CD4-positive, alpha-beta T cell treated with Interleukin-2 at 100 ng/mL for 4 hours (primary cell): ENCODE data around the gene TSPAN4.

ENCODE experiments used
- DNase-seq: peaks from one replicate; pipeline ENCODE4 v3.0.0-alpha.2; 2020; ENCODE audit warnings: low spot score

Gene TSPAN4

DNA sequence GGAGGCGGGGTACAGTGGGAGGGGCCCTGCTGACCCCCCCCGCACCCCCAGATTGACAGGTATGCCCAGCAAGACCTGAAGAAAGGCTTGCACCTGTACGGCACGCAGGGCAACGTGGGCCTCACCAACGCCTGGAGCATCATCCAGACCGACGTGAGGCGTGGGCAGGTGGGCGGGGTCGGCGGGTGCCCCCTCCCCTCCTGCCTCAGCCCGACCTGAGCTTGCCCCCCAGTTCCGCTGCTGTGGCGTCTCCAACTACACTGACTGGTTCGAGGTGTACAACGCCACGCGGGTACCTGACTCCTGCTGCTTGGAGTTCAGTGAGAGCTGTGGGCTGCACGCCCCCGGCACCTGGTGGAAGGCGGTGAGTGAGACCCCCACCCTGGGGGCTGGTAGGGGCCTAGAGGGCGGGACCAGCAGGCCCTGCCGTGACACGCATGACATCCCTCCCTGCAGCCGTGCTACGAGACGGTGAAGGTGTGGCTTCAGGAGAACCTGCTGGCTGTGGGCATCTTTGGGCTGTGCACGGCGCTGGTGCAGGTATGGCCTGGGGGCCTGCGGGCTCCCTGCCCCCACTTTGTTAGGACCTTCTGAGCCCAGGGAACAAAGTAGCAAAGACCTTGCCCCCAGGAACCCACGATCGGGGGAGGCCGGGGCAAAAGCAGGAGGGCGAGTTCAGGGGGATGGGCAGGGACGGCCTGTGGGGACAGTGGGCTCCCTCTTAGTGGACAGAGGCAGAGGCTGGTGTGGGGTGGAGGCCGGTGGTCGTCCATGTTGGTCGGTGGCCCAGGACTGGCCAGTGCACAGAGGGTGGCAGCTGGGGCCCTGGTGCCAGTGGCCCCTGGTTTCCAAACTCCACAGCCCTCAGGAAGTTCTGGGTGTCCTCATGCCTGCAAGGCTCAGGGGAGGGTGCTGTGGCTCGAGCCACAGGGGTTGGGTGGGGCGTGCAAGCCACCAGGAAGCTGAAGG lies 23.1 kb downstream of the TSPAN4 start:
- no peak for DNase-seq

DNA sequence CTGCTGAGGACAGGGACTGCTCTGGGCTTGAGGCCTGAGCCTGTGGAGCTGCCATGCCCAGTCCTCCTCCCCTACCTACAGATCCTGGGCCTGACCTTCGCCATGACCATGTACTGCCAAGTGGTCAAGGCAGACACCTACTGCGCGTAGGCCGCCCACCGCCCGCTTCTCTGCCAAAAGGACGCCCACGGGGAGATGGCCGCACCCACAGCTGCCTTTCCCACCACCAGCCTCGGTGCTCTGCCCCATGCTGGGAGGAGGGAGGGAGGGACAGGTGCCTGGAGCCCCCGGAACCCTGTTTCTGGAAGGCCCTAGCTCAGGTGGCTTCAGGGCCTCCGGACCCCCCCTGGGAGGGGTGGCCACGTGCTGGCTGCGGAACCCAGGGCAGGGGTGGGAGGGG lies 23.8 kb downstream of the TSPAN4 start:
- no peak for DNase-seq

DNA sequence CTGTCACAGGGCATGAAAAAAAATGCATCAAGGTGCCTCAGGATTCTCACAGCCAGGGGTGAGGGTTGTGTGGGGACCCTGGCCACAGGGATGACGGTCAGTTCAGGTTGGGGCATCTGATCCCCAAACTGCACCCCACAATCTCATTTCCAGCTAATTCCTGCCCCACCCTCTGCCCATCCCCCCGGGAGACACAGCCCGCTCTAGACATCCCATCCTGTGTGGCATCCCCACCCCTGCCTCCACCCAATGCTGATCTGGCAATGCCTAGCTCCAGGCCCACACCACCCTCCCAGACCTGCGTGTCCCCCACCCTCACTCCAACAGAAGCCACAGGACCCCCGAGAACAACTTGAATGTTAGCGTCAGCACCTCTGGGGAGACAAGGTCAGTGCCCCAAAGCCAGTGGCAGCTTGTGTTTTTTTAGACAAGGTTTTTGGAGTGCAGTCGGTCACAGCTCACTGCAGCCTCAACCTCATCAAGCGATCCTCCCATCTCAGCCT lies 25.3 kb downstream of the TSPAN4 start:
- DNase-seq, result no peak

DNA sequence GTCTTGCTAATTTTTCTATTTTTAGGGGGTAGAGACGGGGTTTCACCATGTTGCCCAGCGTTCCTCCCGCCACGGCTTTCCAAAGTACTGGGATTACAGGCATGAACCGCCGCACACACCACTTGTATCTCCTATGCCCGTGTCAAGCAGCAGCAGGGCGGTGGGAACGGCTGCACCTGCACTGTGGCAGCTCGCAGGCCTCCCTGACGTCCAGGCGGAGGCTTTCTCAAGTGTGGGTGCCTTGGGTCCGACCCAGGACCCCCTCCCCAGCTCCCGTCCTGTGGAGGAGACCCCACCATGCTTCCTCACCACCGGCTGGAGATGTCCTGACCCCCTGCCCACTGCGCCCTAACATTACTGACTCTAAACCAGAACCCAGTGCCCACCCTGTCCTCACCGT lies 25.7 kb downstream of the TSPAN4 start:
- DNase-seq, result no peak

DNA sequence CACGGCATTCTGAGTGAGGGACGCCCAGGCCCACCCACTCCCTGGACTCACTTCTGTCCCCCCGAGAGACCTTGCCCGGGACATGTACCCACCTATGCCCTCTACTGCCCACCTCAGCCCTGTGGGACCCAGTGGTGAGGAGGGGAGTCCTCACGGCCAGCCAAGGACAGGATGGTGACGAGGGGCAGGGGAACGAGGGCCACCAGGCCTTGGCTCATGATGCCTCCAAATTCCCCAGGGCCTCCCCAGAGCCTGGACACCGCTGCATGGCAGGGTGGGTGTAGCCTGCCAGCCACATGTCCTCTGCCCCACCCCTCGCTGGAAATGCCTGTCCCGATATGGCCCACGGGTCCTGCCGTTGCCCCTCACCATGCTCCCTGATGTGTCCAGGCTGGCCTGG lies 26.1 kb downstream of the TSPAN4 start:
- DNase-seq, result no peak

DNA sequence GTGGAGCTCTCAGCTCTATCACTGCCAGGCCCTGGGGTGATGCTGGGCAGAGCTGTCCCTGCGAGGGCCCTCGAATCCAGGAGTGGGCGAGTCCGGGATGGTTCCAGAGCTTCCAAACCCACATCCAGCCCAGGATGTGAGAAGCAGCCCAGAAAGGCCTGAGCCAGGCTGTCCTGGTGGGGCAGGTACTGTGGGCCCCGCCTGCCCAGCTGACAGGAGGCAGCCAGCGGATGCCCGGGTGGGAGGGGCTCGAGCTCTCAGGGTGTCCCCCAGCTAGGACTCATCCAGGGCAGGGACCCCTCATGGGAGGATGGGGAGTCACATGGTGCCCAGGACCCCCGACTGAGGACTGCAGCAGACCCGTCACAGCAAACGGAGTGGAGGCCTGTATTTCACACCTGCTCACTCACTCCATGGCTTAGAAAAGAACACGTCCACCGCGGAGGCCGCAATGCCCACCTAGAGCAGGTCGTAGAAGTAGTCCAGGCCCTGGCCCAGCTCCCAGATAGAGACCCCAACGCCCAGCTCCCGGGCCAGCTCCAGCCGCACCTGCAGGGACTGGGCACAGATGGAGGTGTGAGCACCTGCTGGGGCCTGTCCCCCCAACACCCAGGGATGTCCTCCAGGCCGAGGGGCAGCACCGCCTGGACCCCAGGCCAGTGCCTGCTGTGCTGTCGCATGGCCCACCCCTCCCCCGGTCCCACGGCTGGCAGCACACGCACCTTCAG lies 26.9 kb downstream of the TSPAN4 start:
- DNase-seq, result no peak

DNA sequence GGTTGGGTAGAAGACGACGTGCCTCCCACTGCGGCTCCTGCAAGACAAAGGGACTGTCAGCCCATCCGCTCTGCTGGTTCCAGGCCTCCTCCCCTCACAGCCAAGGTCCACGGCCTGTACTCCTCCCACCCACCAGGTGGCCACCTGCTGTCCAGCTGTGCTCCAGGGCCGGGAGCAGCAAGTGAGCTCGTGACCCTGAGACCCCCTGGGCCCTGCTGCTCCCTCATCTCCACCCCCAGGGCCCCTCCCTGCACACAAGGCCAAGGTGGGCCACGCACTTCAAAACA lies 27.4 kb downstream of the TSPAN4 start:
- DNase-seq, result no peak

DNA sequence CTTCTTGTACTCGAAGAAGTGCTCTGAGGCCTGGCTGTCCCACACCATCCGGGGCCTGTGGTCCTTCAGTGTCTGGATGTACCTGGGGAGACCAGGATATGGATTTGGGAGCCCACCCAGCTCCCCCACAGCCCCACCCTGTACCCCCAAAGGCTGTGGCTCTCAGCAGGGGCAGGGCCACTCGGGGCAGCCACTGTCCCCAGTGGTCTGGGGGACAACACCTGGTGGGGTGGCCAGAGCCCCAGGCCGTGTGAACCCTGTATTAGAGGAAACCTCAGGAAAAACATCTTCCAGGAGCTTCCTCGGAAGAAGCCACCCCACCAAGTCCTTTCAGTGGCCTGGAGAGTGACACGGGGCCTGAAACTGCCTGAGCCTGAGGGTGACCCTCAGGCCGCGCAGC lies 27.8 kb downstream of the TSPAN4 start:
- no peak for DNase-seq

DNA sequence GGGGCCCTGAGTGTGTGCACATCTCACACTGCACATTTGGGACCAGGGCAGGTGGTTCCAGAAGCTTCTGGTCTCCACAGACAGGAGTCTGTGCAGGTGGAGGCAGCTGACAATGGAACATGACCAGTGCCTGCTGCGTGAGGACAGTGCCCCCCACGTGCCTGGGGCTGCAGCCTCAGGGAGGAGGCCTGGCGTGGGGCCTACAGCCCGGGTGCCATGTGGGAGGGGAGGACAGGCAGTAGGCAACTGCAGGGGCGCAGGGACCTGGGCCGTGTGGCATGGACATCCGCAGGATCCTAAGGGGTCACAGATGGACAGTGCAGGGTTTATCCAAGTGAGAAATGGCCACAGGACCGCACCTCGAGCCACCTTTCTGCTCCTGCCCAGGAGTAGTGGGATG lies 28.8 kb downstream of the TSPAN4 start:
- no peak for DNase-seq

DNA sequence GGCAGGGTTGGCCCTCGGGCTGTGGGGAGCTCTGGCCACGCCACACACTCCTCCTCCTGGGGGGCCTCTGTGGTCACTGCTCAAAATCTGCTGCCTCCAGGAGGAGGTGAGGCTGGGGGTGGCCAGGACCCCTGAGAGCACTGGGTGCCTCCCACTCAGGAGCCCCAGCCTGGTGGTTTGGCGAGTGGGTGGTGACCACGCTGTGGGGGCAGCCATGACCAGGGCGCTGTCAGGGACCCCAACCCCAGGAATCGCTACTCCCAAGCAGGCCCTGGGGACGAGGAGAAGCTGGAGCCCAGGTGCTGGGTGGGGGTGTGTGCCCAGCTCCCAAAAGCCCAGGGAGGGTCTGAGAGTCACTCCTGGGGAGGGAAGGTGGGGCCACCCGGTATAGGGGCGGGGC lies 30.1 kb downstream of the TSPAN4 start:
- no peak for DNase-seq

DNA sequence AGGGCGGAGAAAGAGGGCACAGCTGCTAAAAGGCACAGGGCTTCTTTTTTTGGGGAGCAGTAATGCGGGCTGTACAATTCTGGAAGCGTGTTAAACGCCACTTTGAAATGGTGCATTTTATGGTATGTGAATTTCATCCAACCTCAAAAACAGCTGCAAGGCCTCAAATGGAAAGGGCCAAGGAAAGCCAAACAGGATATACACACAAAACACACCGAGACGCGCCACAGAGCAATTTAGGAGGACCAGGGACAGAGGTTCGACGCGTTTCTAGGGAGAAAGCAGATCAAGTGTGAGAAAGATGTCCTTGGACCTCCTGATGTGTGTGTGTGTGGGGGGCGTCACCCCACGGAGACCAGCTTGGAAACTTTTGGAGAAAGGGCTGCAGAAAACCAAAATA lies 31.1 kb downstream of the TSPAN4 start:
- DNase-seq, result no peak

DNA sequence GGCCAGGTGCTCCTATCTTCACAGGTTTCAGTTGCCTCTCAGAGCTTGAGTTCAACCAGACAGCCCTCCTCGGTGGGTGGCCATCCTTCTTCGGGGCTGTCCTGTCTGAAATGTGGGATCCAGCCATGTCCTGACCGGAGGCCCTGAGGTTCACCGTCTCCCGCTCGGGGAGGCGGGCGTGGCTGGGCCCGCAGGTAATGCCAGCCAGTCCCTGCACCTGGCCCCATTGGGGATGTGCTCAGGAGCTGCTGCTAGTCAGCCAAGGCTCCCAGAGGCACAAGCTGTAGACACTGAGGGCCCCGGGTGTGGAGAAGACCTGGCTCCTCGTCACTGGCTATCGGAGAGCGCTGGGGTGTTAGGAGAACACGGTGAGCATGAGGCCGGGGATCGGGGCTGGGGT lies 32.6 kb downstream of the TSPAN4 start:
- no peak for DNase-seq

DNA sequence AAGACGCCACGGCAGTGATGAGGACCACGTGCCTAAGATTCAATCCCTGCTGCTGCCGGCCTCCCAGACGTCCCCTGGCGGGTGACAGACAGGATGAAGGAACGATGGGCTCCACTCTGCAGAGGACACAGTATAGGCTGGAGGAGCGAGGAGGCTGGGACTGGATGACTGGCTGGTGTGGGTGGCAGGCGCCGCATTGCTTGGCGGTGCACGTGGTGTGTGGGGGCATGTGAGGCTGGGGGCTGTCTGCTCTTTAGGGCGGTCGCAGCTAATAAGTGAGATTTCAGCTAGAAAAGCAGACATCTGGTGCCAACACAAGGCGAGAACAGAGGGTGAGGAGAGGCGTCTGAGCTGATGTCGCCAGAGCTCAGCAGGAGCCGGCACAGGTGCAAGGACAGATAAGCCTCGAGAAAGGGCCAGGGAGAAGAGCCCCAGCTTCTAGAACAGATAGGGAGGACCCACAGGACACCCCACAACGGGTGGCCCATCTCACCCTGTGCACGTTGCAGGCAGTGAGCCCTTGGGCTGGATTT lies 33.2 kb downstream of the TSPAN4 start:
- no peak for DNase-seq

DNA sequence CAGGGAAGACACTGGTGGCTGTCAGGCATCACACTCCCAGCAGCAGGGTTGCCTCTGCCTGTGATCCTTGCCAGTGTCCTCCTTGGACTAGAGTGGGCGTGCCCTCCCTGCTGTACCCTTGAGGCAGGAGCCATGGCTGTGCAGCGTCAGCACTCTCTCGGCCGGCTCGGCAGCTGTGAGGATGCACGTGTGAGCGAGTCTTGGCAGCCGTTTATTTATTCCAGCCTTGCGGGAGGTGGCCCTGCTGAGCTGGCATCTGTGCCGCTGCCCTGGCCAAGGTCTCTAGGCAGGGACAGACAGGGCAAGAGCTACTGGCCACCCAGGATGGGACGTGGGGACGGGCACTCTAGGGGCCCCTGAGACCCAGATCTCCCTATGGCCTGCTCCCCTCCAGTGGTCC lies 33.9 kb downstream of the TSPAN4 start:
- DNase-seq, result no peak

DNA sequence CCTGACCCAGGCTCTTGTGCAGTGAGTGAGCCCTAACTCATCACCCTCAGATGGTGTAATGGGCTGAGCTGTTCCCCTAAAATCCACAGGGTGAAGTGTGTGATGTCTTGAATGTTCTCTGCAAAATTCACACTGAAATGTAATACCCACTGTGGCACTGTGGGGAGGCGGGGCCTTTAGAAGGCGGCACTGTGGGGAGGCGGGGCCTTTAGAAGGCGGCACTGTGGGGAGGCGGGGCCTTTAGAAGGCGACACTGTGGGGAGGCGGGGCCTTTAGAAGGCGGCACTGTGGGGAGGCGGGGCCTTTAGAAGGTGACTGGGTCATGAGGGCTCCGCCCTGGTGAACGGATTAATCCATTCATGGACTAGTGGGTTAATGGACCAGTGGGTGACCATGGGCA lies 34.9 kb downstream of the TSPAN4 start:
- DNase-seq, result no peak

DNA sequence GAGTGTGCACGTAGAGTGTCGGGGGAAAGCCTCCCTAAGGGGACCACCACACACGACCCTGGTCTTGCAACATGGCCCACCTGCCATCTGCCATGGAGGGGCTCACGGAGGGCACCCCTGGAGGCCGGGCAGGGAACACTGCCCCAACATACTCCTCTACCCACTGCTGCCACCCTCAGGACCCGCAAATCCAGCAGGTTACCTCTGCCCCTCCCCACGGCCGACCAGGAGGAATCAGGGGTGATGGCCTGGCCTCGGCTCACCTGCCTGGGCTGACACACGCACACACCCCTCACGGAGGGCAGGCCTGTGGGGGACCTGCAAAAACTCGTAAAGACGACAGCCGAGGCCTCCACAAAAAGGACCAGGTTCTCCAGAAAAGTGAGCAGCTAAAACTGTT lies 37.8 kb downstream of the TSPAN4 start:
- DNase-seq, result no peak

DNA sequence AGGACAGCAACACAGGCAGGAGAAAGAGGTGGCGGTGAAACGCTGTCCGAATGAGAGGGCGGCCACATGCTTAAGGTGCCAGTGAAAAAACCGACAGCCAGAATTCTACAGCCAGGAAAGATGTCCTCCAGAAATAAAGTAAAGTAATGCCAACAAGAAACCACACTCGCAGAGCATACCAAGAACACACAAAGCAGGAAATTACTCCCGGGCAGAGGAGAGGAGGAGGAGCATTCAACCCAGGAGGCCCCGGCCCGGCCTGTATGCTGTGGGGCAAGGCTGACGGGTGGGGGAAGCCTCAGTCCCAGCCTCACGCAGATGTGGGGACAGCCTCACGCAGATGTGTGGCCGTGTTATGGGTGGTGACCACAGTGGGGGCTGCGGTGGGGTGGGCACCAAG lies 39.9 kb downstream of the TSPAN4 start:
- DNase-seq, result no peak

DNA sequence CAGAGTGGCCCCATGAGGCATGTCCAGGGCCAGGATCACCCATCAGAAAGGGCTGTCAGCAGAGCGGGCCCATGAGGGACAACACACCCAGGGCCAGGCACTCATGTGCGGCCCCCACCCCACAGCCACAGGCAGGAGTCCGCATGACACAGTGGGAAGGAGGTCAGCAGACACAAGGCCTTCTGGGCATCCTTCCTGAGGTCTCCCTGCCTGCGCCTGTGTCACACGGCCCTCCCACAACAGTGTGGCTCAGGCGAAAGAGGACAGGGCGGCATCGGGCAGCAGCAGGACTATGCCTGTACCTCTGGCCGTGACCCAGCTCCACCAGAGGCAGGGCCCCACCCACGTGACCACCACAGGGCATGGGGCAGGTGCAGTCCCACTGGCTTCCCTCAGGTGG lies 40.9 kb downstream of the TSPAN4 start:
- DNase-seq, result no peak

DNA sequence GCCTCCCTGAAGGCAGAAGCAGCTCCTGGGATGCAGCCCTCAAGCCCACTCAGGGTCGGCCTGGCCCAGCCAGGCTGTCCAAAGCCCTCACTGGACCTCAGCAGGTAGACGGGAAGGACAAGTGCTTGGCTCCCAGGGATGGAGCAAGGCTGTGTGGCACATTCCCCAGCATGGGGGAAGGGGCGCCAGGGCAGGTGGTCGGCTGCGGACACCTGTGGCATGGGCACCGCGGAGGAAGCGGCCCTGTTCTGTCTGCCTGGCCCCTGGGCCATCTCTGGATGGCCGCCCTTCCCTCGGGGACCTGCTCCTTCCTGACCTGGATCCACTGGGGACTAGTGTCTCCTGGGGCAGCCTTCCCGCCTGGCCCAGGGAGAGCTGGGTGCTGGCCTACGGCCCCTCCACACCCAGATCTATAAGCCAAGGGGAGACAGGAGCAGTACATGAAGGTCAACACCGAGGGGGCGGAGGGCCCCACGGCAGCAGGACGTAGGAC lies 42.0 kb downstream of the TSPAN4 start:
- no peak for DNase-seq

DNA sequence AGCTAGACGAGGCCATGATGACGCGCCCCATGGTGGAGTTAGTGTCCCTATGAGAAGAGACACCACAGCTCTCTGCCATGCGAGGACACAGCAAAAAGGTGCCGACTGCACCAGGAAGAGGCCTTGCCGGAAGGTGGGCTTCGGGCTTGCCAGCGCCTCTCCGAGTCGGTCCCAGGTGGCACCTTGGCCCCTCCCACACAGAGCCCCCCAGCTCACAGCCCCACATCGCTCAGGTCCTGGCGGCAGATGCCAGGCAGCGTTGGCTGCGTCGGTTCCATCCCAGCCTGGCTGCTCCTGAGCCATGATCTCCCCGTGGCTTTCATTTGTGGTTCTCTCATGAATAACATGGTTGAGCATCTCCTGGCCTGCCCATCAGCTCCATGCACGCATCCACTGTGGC lies 43.9 kb downstream of the TSPAN4 start:
- no peak for DNase-seq

DNA sequence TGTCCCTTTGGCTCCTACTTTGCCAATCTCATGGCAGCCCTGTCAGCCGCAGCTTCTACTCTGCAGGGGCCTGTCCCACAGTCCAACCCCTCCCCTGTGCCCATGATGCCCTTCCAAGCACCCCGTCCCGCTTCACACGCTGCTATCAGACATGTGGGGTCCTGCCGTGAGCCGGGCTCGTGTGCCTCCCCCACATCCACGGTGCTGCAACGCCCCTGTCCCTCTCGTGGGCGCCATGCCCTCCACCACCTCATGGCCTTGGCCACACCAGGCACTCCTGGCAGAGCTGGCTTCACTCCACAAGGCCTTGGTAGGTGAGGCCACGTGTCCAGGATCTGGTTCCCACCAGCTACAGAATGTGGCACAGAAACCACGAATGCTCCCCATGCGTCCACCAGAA lies 44.9 kb downstream of the TSPAN4 start:
- DNase-seq, result no peak

DNA sequence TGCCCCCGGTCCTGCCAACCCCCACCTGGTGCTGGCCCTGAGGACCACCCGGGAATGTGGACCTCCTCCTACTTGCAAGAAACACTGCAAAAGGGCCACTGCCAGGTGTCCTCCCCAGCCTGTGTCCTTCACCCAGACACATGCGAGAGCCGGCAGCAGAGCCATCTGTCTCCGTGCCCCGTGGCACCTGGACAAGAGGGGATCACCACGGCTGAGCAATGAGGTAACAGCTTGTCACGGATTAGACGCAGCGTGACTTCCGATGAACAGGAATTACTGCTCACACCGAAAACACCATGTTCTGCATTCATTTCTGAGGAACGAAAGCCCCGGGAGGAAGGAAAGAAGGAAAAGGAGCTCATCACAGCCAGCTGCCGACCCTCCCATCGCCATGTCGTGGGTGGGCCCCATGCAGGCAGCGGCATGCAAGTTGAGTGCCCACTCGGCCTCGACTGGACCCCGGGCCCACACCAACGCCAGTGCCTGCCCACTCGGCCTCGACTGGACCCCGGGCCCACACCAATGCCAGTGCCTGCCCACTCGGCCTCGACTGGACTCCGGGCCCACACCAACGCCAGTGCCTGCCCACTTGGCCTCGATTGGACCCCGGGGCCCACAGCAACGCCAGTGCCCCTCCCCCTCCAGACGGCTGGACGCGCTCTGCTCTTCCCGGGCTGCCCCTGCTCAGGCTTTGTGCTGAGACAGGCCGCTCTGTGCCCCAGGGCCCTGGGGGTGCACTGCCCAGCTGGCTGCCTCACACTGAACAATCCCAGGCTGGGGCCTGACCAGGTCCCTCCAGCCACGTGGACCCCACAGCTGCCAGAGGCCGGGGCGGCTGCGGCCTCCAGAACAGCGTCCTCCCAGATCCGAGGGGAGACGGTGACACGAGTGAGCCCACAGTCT lies 45.9 kb downstream of the TSPAN4 start:
- DNase-seq, result no peak
